H1 (cell line): ENCODE data around the gene CIBAR2. TPM values are rescaled to one million over a fixed set of nuclear protein-coding genes. Genes with fewer than 3 reads are reported as not detected.

Source experiments
- SIN3A ChIP-seq, 2 experiments: IDR thresholded peaks in 1 of 2; conservative IDR thresholded peaks in 1 of 2; 2 replicates each; pipeline ENCODE4 v1.6.1; 2011 to 2012; ENCODE audit warnings: low read length in 2 of 2, improper control_type of control experiment in 1 of 2, low read depth in 1 of 2, mild to moderate bottlenecking in 1 of 2
- polyA plus RNA-seq, 7 experiments: library from polyadenylated mRNA; depleted of rRNA in 3 of 7; stranded (reverse) in 5 of 7; unstranded in 2 of 7; fragments of >200 nt in 5 of 7; fragments of 200-250 nt in 2 of 7; gene quantifications; 1 replicate in 5 of 7; 2 replicates in 1 of 7; 4 replicates in 1 of 7; pipeline versions ENCODE4 v1.2.1 to v1.2.3, GENCODE V29; 2011 to 2013; ENCODE audit warnings: missing spikeins in 2 of 7, mixed read lengths in 2 of 7
- total RNA-seq: library from RNA; stranded (reverse); fragmentation: NEBNext Ultra II Directional; extraction: Animal tissue kit (Norgen Biotek cat#: 25700); gene quantifications from 2 replicates; pipeline ENCODE4 v1.2.1, GENCODE V29; 2021
- TF ChIP-seq, protein P1 (sequence below): IDR thresholded peaks from 2 replicates; pipeline ENCODE4 v1.6.1; 2011; ENCODE audit warnings: low read length, improper control_type of control experiment

CIBAR2 gene
- total and polyA plus RNA-seq, 2 of the 8 experiments (the other 6 are each of a cell fraction or from before 2014, with no cell fraction given): 0.18 TPM; not detected in 1

DNA sequence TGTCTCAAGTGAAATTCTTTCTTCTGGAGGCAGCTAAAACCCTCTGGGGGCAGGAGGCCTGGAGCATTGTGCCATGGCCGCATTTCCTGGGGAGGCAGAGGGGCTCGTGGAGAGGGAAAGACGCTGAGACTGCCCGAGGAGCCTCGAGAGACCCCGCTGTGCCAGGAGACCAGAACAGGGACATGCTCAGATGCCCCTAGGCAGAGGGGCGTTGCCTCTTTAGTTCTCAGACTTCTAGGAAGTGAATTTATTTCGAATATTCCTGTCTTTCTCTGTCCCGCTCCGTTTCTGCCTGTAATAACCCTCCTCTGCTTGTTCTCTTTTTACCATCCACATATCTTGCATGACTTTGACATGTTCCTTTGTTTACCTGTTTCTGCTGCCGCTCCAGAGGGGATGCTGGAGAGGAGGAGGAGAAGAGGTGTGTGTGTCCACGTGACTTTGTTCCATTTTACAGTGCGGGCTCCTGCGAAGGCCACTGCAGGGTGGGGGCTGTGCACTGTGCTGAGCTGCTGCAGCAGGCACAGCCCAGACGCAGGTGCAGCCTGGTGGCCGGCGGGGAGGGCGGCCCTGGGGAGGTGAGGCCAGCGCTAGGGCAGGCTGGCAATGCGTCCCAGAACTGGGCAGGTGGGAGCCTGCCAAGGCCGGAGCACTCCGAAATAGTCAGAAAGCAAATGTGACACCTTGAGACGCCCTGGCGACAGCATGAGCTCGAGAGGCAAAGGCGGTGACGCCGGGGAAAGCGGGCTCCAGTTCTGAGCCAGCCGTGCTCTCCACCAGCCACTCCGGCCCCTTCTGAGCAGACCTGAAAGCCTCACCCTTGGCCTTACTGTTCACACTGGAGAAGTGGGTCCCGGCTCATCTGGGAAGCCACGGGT lies 29.9 kb downstream of the CIBAR2 start (continued):
- TF ChIP-seq, protein P1, sequence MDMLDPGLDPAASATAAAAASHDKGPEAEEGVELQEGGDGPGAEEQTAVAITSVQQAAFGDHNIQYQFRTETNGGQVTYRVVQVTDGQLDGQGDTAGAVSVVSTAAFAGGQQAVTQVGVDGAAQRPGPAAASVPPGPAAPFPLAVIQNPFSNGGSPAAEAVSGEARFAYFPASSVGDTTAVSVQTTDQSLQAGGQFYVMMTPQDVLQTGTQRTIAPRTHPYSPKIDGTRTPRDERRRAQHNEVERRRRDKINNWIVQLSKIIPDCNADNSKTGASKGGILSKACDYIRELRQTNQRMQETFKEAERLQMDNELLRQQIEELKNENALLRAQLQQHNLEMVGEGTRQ: peak; percentile 47; the same call in 1 of the 2 replicates
- TF ChIP-seq SIN3A (conservative IDR thresholded peaks at IDR 0.05 in 1 of 2, IDR thresholded peaks at IDR 0.05 in 1 of 2; ENCODE audit: low read depth in 1 of 2, low read length in 2 of 2): no peak; a peak in 1 of 4 replicates
- TF ChIP-seq, all 59 proteins: peak for 5
